Astrocyte (in vitro differentiated cells and primary cell): ENCODE results near the gene GPRIN1.

Experiments
- EZH2 ChIP-seq: IDR thresholded peaks from 2 replicates; pipeline ENCODE4 v1.6.1; 2012; ENCODE audit warnings: mild to moderate bottlenecking, low read length, inconsistent platforms; ENCODE audit not compliant: insufficient read depth
- TF ChIP-seq, protein P1 (sequence below): IDR thresholded peaks from 2 replicates; pipeline ENCODE4 v1.5.1; 2011; ENCODE audit warnings: low read depth, mild to moderate bottlenecking, inconsistent platforms, low read length, moderate library complexity; ENCODE audit not compliant: insufficient read depth

DNA sequence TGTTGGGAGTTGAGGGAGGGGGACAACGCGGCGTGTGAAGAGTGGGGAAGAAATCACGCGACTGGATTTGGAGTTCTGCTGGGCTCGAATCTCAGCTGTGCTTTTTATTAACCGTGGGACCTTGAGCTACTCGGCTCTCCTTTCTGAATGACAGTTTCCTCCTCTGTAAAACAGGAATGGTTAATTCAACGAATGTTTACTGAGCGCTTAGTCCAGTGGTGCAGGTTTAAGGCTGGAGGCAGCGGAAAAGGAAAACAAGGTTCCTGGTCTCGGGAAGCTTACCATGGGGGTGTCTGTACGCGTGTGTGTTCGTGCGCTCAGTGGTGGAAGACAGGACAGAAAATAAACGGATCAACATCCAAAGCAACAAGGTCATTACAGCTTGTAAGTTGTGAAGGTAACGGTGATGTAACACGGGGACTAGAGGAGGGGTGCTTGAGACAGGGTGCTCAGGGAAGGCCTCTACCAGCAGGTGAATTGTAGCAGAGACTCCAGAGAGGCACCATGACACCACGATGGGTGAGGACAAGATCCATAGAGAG lies 20.8 kb upstream of the GPRIN1 start:
- TF ChIP-seq, protein P1, sequence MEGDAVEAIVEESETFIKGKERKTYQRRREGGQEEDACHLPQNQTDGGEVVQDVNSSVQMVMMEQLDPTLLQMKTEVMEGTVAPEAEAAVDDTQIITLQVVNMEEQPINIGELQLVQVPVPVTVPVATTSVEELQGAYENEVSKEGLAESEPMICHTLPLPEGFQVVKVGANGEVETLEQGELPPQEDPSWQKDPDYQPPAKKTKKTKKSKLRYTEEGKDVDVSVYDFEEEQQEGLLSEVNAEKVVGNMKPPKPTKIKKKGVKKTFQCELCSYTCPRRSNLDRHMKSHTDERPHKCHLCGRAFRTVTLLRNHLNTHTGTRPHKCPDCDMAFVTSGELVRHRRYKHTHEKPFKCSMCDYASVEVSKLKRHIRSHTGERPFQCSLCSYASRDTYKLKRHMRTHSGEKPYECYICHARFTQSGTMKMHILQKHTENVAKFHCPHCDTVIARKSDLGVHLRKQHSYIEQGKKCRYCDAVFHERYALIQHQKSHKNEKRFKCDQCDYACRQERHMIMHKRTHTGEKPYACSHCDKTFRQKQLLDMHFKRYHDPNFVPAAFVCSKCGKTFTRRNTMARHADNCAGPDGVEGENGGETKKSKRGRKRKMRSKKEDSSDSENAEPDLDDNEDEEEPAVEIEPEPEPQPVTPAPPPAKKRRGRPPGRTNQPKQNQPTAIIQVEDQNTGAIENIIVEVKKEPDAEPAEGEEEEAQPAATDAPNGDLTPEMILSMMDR: no peak
- no peak for TF ChIP-seq EZH2
